GM15510 (cell line): ENCODE data around the gene JDP2.

Experiments used
- POLR2A ChIP-seq: IDR thresholded peaks from 3 replicates; pipeline ENCODE4 v1.6.1; 2011; ENCODE audit warnings: borderline replicate concordance; ENCODE audit not compliant: insufficient read length; ENCODE audit errors: extremely low read depth

The JDP2 gene

GRCh38 chr14:75453817-75454434 lies 26.1 kb downstream of the JDP2 start:
- no peak for TF ChIP-seq POLR2A

- TF ChIP-seq POLR2A = no peak
These were observed 27.2 kb downstream of the JDP2 start for GRCh38 chr14:75454963-75455546.

GRCh38 chr14:75456069-75456996 lies 28.5 kb downstream of the JDP2 start:
- no peak for TF ChIP-seq POLR2A

- TF ChIP-seq POLR2A = no peak
These were observed 29.1 kb downstream of the JDP2 start for GRCh38 chr14:75456997-75457335.

- TF ChIP-seq POLR2A = no peak
These were observed 29.9 kb downstream of the JDP2 start for GRCh38 chr14:75457648-75458165.

- TF ChIP-seq POLR2A = no peak
These were observed 30.5 kb downstream of the JDP2 start for GRCh38 chr14:75458305-75458704.

- TF ChIP-seq POLR2A = no peak
These were observed 31.4 kb downstream of the JDP2 start for GRCh38 chr14:75459099-75459741.

GRCh38 chr14:75459791-75460190 lies 32.0 kb downstream of the JDP2 start:
- TF ChIP-seq POLR2A = no peak

GRCh38 chr14:75460394-75460793 lies 32.6 kb downstream of the JDP2 start:
- TF ChIP-seq POLR2A = no peak

- TF ChIP-seq POLR2A = no peak
These were observed 33.5 kb downstream of the JDP2 start for GRCh38 chr14:75461303-75461702.

- no peak for TF ChIP-seq POLR2A
These were observed 34.0 kb downstream of the JDP2 start for GRCh38 chr14:75461755-75462349.

- TF ChIP-seq POLR2A = no peak
These were observed 36.8 kb downstream of the JDP2 start for GRCh38 chr14:75464626-75465025.

- no peak for TF ChIP-seq POLR2A
These were observed 39.9 kb downstream of the JDP2 start for GRCh38 chr14:75467763-75468162.

- TF ChIP-seq POLR2A = no peak
These were observed 41.3 kb downstream of the JDP2 start for GRCh38 chr14:75469164-75469563.

- TF ChIP-seq POLR2A = no peak
These were observed 41.9 kb downstream of the JDP2 start for GRCh38 chr14:75469606-75470237.

GRCh38 chr14:75470238-75470797 lies 42.5 kb downstream of the JDP2 start:
- TF ChIP-seq POLR2A = no peak
